WTC11 (cell line): Measurements from ENCODE around the gene ROS1. TPM values are rescaled to one million over a fixed set of nuclear protein-coding genes. Genes with fewer than 3 reads are reported as not detected.

ENCODE experiments used
- ATAC-seq: fragments of 200-7000 bp; cut with Tn5 transposase; 2 replicates; pipeline ENCODE4 v1.10.0; 2021; ENCODE audit warnings: mild to moderate bottlenecking, moderate library complexity
- CTCF ChIA-PET: fragments of 300-600 bp; sonication (Branson Sonifier 250); formaldehyde crosslinking; loops from one replicate; lab custom pipeline; 2021; ENCODE audit warnings: antibody characterized with exemption; lab: Charles Lee
- POLR2A ChIA-PET: fragments of 350-600 bp; sonication (Branson Sonifier 250); formaldehyde crosslinking; loops from one replicate; lab custom pipeline; 2021; ENCODE audit warnings: antibody characterized with exemption; lab: Charles Lee
- DNase-seq: peaks from one replicate; pipeline ENCODE4 v3.0.0; 2021; ENCODE audit warnings: low spot score
- H3K27ac Mint-ChIP-seq: 2 replicates; pipeline ENCODE4 v1.8.0; 2021; ENCODE audit warnings: mixed read lengths
- H3K27me3 Mint-ChIP-seq: 2 replicates; pipeline ENCODE4 v1.8.0; 2021; ENCODE audit warnings: low read depth, mild to moderate bottlenecking, moderate library complexity, mixed read lengths
- H3K36me3 Mint-ChIP-seq: 2 replicates; pipeline ENCODE4 v1.8.0; 2021; ENCODE audit warnings: mixed read lengths
- H3K4me1 Mint-ChIP-seq: 2 replicates; pipeline ENCODE4 v1.8.0; 2022; ENCODE audit warnings: mixed read lengths
- H3K4me3 Mint-ChIP-seq: 2 replicates; pipeline ENCODE4 v1.8.0; 2021; ENCODE audit warnings: mild to moderate bottlenecking, moderate library complexity, mixed read lengths
- H3K9me3 Mint-ChIP-seq: 2 replicates; pipeline ENCODE4 v1.8.0; 2021; ENCODE audit warnings: mixed read lengths
- CBFB ChIP-seq: sonication (generic); formaldehyde crosslinking; IDR thresholded peaks from 2 replicates; pipeline ENCODE4 v1.8.1; 2022; ENCODE audit warnings: mild to moderate bottlenecking, low read depth, missing genetic modification reagents
- JAZF1 ChIP-seq: fragments of 250-450 bp; sonication (Bioruptor Pico); IDR thresholded peaks from 2 replicates; pipeline ENCODE4 v1.9.0; 2021; ENCODE audit warnings: moderate library complexity, mild to moderate bottlenecking, inconsistent platforms
- MAX ChIP-seq: sonication (generic); formaldehyde crosslinking; IDR thresholded peaks from 2 replicates; pipeline ENCODE4 v1.8.0; 2022; ENCODE audit warnings: mild to moderate bottlenecking, missing genetic modification reagents
- NFYB ChIP-seq: sonication (generic); formaldehyde crosslinking; conservative IDR thresholded peaks from 2 replicates; pipeline ENCODE4 v1.8.0; 2022; ENCODE audit warnings: low read depth, missing genetic modification reagents
- TCF7 ChIP-seq: sonication (generic); formaldehyde crosslinking; IDR thresholded peaks from 2 replicates; pipeline ENCODE4 v1.8.0; 2022; ENCODE audit warnings: mild to moderate bottlenecking, low read depth, missing genetic modification reagents, moderate library complexity
- ZBTB43 ChIP-seq: sonication (generic); formaldehyde crosslinking; IDR thresholded peaks from 2 replicates; pipeline ENCODE4 v1.8.1; 2023; ENCODE audit warnings: mild to moderate bottlenecking, missing genetic modification reagents
- ZNF532 ChIP-seq: fragments of 250-450 bp; sonication (Bioruptor Pico); IDR thresholded peaks from 2 replicates; pipeline ENCODE4 v1.9.0; 2021; ENCODE audit warnings: mild to moderate bottlenecking, borderline replicate concordance
- total RNA-seq: library from RNA; stranded (reverse); gene quantifications from 3 replicates; pipeline ENCODE4 v1.2.3, GENCODE V29; 2021
- TF ChIP-seq, protein P1 (sequence below): sonication (generic); formaldehyde crosslinking; IDR thresholded peaks from 2 replicates; pipeline ENCODE4 v1.8.0; 2022; ENCODE audit warnings: missing genetic modification reagents
- TF ChIP-seq, protein P2 (sequence below): sonication (generic); formaldehyde crosslinking; IDR thresholded peaks from 2 replicates; pipeline ENCODE4 v1.8.0; 2023; ENCODE audit warnings: missing genetic modification reagents, mild to moderate bottlenecking, borderline replicate concordance
- TF ChIP-seq, protein P3 (sequence below): sonication (generic); formaldehyde crosslinking; IDR thresholded peaks from 2 replicates; pipeline ENCODE4 v1.8.0; 2022; ENCODE audit warnings: mild to moderate bottlenecking, missing genetic modification reagents
- TF ChIP-seq, protein P4 (sequence below): fragments of 250-450 bp; sonication (Bioruptor Pico); IDR thresholded peaks from 2 replicates; pipeline ENCODE4 v1.8.0; 2021; ENCODE audit warnings: mild to moderate bottlenecking
- TF ChIP-seq, protein P5 (sequence below): fragments of 250-450 bp; sonication (Bioruptor Pico); conservative IDR thresholded peaks from 2 replicates; pipeline ENCODE4 v1.9.0; 2021; ENCODE audit warnings: mild to moderate bottlenecking

ROS1 gene
- total RNA-seq, 1 experiment from 2014 or later: 0.02 TPM

DNA sequence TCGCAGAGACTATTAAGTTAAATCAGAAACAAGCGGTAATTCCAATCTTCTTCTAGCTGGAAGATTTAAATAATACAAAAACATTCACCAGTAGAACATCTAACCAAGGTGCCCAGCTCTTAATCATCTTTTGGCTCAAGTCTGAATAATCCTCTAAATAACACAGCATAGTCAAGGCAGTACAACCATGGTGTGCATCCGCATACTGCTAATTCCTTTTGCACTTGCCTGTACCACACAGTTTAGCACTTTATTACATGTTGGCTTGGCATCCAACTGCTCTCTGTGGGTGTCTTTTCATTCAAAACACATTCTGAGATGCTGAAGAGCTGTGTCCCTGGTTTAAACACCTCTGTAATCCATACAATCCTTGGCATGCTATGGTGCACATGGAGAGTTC, 118.1 kb downstream of the ROS1 start (continued):
- TF ChIP-seq MAX (CRISPR knock-in tag) (no peak), TCF7 (CRISPR knock-in tag) (no peak), NFYB (CRISPR knock-in tag) (no peak)

- Mint-ChIP-seq H3K4me3 (no peak overlapping the region), H3K27me3 (no peaks in the 10 kb centered on the region), H3K27ac (no peak overlapping the region), H3K4me1 (0 out of 2 replicates have a peak, but pooled peaks cover 3% of the 10 kb centered on the region), H3K9me3 (no peaks in the 10 kb centered on the region), H3K36me3 (no peaks in the 10 kb centered on the region)
- POLR2A ChIA-PET: no interaction called here
- ATAC-seq (peak; percentile 71), DNase-seq (no peak)
- TF ChIP-seq, protein P1, sequence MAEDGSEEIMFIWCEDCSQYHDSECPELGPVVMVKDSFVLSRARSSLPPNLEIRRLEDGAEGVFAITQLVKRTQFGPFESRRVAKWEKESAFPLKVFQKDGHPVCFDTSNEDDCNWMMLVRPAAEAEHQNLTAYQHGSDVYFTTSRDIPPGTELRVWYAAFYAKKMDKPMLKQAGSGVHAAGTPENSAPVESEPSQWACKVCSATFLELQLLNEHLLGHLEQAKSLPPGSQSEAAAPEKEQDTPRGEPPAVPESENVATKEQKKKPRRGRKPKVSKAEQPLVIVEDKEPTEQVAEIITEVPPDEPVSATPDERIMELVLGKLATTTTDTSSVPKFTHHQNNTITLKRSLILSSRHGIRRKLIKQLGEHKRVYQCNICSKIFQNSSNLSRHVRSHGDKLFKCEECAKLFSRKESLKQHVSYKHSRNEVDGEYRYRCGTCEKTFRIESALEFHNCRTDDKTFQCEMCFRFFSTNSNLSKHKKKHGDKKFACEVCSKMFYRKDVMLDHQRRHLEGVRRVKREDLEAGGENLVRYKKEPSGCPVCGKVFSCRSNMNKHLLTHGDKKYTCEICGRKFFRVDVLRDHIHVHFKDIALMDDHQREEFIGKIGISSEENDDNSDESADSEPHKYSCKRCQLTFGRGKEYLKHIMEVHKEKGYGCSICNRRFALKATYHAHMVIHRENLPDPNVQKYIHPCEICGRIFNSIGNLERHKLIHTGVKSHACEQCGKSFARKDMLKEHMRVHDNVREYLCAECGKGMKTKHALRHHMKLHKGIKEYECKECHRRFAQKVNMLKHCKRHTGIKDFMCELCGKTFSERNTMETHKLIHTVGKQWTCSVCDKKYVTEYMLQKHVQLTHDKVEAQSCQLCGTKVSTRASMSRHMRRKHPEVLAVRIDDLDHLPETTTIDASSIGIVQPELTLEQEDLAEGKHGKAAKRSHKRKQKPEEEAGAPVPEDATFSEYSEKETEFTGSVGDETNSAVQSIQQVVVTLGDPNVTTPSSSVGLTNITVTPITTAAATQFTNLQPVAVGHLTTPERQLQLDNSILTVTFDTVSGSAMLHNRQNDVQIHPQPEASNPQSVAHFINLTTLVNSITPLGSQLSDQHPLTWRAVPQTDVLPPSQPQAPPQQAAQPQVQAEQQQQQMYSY (CRISPR knock-in tag): no peak
- no peak for TF ChIP-seq CBFB (CRISPR knock-in tag)
- TF ChIP-seq ZNF532: no peak
- CTCF ChIA-PET: interaction anchor here (1.0 kb wide), 2 partner anchors 12 to 38 kb away, joined by 5 read pairs; no protein-coding TSS in a partner anchor
These were observed 119.4 kb downstream of the ROS1 start for GRCh38 chr6:117306227-117306790.

DNA sequence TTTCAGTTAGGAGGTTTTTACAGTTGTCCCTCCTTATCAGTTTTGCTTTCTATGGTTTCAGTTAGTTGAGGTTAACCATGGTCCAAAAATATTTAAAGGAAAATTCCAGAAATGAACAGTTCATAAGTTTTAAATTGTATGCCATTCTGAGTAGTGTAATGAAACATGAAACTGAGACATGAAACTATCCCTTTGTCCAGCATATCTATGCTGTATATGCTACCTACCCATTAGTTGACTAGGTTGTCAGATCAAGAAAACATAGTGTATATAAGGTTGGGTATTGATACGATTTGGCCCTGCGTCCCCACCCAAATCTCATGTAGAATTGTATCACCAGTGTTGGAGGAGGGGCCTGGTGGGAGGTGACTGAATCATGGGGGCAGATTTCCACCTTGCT, 121.3 kb downstream of the ROS1 start:
- H3K4me1 Mint-ChIP-seq: 0 out of 2 replicates have a peak, but pooled peaks cover 3% of the 10 kb centered on the region
- ChIA-PET CTCF (no interaction called here), POLR2A (no interaction called here)
- ATAC-seq (no peak), DNase-seq (no peak)
- no peaks in the 10 kb centered on the region for H3K27me3 Mint-ChIP-seq
- no peak overlapping the region for H3K4me3 Mint-ChIP-seq
- no peak overlapping the region for H3K27ac Mint-ChIP-seq
- no peaks in the 10 kb centered on the region for H3K36me3 Mint-ChIP-seq
- H3K9me3 Mint-ChIP-seq: no peaks in the 10 kb centered on the region
- TF ChIP-seq, protein P2, sequence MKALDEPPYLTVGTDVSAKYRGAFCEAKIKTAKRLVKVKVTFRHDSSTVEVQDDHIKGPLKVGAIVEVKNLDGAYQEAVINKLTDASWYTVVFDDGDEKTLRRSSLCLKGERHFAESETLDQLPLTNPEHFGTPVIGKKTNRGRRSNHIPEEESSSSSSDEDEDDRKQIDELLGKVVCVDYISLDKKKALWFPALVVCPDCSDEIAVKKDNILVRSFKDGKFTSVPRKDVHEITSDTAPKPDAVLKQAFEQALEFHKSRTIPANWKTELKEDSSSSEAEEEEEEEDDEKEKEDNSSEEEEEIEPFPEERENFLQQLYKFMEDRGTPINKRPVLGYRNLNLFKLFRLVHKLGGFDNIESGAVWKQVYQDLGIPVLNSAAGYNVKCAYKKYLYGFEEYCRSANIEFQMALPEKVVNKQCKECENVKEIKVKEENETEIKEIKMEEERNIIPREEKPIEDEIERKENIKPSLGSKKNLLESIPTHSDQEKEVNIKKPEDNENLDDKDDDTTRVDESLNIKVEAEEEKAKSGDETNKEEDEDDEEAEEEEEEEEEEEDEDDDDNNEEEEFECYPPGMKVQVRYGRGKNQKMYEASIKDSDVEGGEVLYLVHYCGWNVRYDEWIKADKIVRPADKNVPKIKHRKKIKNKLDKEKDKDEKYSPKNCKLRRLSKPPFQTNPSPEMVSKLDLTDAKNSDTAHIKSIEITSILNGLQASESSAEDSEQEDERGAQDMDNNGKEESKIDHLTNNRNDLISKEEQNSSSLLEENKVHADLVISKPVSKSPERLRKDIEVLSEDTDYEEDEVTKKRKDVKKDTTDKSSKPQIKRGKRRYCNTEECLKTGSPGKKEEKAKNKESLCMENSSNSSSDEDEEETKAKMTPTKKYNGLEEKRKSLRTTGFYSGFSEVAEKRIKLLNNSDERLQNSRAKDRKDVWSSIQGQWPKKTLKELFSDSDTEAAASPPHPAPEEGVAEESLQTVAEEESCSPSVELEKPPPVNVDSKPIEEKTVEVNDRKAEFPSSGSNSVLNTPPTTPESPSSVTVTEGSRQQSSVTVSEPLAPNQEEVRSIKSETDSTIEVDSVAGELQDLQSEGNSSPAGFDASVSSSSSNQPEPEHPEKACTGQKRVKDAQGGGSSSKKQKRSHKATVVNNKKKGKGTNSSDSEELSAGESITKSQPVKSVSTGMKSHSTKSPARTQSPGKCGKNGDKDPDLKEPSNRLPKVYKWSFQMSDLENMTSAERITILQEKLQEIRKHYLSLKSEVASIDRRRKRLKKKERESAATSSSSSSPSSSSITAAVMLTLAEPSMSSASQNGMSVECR (CRISPR knock-in tag): no peak
- TF ChIP-seq, protein P3, sequence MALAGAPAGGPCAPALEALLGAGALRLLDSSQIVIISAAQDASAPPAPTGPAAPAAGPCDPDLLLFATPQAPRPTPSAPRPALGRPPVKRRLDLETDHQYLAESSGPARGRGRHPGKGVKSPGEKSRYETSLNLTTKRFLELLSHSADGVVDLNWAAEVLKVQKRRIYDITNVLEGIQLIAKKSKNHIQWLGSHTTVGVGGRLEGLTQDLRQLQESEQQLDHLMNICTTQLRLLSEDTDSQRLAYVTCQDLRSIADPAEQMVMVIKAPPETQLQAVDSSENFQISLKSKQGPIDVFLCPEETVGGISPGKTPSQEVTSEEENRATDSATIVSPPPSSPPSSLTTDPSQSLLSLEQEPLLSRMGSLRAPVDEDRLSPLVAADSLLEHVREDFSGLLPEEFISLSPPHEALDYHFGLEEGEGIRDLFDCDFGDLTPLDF (CRISPR knock-in tag): no peak
- TF ChIP-seq JAZF1 (CRISPR knock-in tag) (no peak), ZBTB43 (CRISPR knock-in tag) (no peak)
- TF ChIP-seq, protein P4, sequence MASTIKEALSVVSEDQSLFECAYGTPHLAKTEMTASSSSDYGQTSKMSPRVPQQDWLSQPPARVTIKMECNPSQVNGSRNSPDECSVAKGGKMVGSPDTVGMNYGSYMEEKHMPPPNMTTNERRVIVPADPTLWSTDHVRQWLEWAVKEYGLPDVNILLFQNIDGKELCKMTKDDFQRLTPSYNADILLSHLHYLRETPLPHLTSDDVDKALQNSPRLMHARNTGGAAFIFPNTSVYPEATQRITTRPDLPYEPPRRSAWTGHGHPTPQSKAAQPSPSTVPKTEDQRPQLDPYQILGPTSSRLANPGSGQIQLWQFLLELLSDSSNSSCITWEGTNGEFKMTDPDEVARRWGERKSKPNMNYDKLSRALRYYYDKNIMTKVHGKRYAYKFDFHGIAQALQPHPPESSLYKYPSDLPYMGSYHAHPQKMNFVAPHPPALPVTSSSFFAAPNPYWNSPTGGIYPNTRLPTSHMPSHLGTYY (CRISPR knock-in tag): no peak
- TF ChIP-seq, protein P5, sequence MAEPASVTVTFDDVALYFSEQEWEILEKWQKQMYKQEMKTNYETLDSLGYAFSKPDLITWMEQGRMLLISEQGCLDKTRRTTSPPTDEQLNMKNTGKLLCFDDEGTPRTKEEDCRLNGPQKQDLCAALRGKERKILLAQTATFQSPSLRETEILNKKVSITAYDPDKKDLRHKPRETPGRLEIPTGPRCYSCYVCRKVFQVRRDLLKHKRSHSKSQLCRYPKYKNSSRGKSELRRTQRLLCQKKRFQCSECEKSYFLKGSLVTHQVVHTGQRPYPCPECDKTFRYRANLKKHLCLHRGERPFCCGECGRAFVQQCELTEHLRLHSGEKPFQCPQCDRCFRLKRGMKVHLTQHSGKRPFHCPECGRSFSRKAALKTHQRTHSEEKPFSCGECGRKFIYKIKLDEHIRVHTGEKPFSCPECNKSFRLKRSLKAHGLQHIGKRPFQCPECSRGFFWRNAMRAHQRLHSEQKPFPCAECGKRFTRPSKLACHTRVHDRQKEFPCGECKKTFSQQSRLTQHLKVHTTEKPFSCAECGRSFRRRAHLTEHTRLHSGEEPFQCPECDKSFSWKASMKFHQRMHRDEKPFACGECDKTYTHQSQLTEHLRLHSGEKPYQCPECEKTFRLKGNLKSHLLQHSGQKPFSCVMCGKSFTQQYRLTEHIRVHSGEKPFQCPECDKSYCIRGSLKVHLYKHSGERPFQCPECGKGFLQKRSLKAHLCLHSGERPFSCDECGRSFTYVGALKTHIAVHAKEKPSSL (CRISPR knock-in tag): no peak
